HepG2 (cell line): ENCODE measurements around the gene GUCY1A2. TPM values are rescaled to one million over a fixed set of nuclear protein-coding genes. Genes with fewer than 3 reads are reported as not detected.
A peak's percentile ranks its signal among the peaks of the same experiment; 100 is the strongest.

Source experiments
- ATAC-seq: fragments of 200-7000 bp; cut with Tn5 transposase; 3 replicates; pipeline ENCODE4 v1.9.1; 2020; ENCODE audit warnings: mild to moderate bottlenecking, moderate library complexity
- BruUV-seq: library from RNA; stranded (reverse); fragments of 400-500 nt; replicated peaks from 2 replicates; lab custom pipeline; 2021; lab: Mats Ljungman, UMichigan
- CTCF ChIA-PET: fragments of 300-600 bp; formaldehyde crosslinking; extraction: SDS; loops from one replicate; lab custom pipeline; 2021; ENCODE audit warnings: low total read pairs, inconsistent platforms, low intra/inter-chr PET ratio; lab: Yijun Ruan, JAX
- POLR2A ChIA-PET: fragments of 350-600 bp; sonication (Branson Sonifier 250); formaldehyde crosslinking; loops from one replicate; lab custom pipeline; 2020; ENCODE audit warnings: antibody characterized with exemption, inconsistent platforms; lab: Yijun Ruan, JAX
- DNase-seq: peaks from one replicate; pipeline ENCODE4 v3.0.0-alpha.2; 2015; ENCODE audit warnings: low spot score
- FAIRE-seq: peaks from 3 replicates; lab custom pipeline; 2011; peaks lifted over from hg19 to GRCh38; lab: Jason Lieb, UNC
- H2AFZ ChIP-seq: one replicate; pipeline ENCODE4 v1.6.1; 2011; ENCODE audit warnings: low read length, inconsistent platforms
- H3K27ac ChIP-seq: fragments of 300-600 bp; 3 replicates; pipeline ENCODE4 v1.8.0; 2011; ENCODE audit warnings: mixed run types, mild to moderate bottlenecking, mixed read lengths, low read length, inconsistent platforms; ENCODE audit not compliant: insufficient read depth; ENCODE audit errors: extremely low read length
- H3K27me3 ChIP-seq, 2 experiments: fragments of 200-600 bp in 1 of 2; 2 replicates in 1 of 2; 3 replicates in 1 of 2; pipeline versions ENCODE4 v1.6.0 to v1.8.0; 2011; ENCODE audit warnings: low read length in 2 of 2, mild to moderate bottlenecking in 2 of 2, moderate library complexity in 2 of 2, inconsistent platforms in 1 of 2; ENCODE audit not compliant: insufficient read depth in 2 of 2, control insufficient read depth in 1 of 2
- H3K36me3 ChIP-seq, 2 experiments: fragments of 200-600 bp in 1 of 2; replicated peaks in 1 of 2; 2 replicates in 1 of 2; 3 replicates in 1 of 2; pipeline versions ENCODE4 v1.5.1 to v1.8.0; 2011; ENCODE audit warnings: low read length in 2 of 2, inconsistent platforms in 1 of 2; ENCODE audit not compliant: insufficient read depth in 2 of 2, control insufficient read depth in 1 of 2
- H3K4me1 ChIP-seq: 2 replicates; pipeline ENCODE4 v1.5.1; 2012; ENCODE audit warnings: low read length, inconsistent platforms; ENCODE audit not compliant: insufficient read depth
- H3K4me2 ChIP-seq: 2 replicates; pipeline ENCODE4 v1.6.0; 2011; ENCODE audit warnings: low read depth, low read length, inconsistent platforms
- H3K4me3 ChIP-seq, 3 experiments: fragments of 200-600 bp in 1 of 3; sonication (generic), shearing (Covaris generic) in 1 of 3; replicated peaks in 1 of 3; 2 replicates each; pipeline ENCODE4 v1.5.1; 2011 to 2016; ENCODE audit warnings: low read length in 3 of 3, inconsistent platforms in 2 of 3, low read depth in 2 of 3, mild to moderate bottlenecking in 2 of 3, control low read depth in 1 of 3, mixed read lengths in 1 of 3; ENCODE audit not compliant: insufficient read depth in 1 of 3
- H3K79me2 ChIP-seq: one replicate; pipeline ENCODE4 v1.6.1; 2011; ENCODE audit warnings: low read length, inconsistent platforms; ENCODE audit not compliant: insufficient read depth
- H3K9ac ChIP-seq: 2 replicates; pipeline ENCODE4 v1.6.0; 2011; ENCODE audit warnings: mild to moderate bottlenecking, low read depth, low read length, inconsistent platforms; ENCODE audit not compliant: insufficient read depth
- H3K9me3 ChIP-seq: 2 replicates; pipeline ENCODE4 v1.5.1; 2012; ENCODE audit warnings: mild to moderate bottlenecking, low read length
- H4K20me1 ChIP-seq: 2 replicates; pipeline ENCODE4 v1.6.0; 2011; ENCODE audit warnings: inconsistent platforms, mild to moderate bottlenecking, low read length, moderate library complexity; ENCODE audit not compliant: insufficient read depth
- ATF7 ChIP-seq, 2 experiments: fragments of 450-650 bp in 1 of 2; sonication (generic) in 1 of 2; formaldehyde crosslinking in 1 of 2; IDR thresholded peaks; 2 replicates each; pipeline versions ENCODE4 v1.4.0 to v1.6.1; 2016 to 2020; ENCODE audit warnings: antibody characterized with exemption in 1 of 2, mild to moderate bottlenecking in 1 of 2, missing genetic modification reagents in 1 of 2
- MAF1 ChIP-seq: sonication (generic); formaldehyde crosslinking; IDR thresholded peaks from 2 replicates; pipeline ENCODE4 v1.5.0; 2020; ENCODE audit warnings: missing genetic modification reagents, borderline replicate concordance
- MLX ChIP-seq: IDR thresholded peaks from 2 replicates; pipeline ENCODE4 v1.6.1; 2016
- NFIB ChIP-seq: sonication (generic); formaldehyde crosslinking; IDR thresholded peaks from 2 replicates; pipeline ENCODE4 v1.9.0; 2021; ENCODE audit warnings: missing genetic modification reagents, mild to moderate bottlenecking, borderline replicate concordance
- SIN3A ChIP-seq: IDR thresholded peaks from 2 replicates; pipeline ENCODE4 v1.6.1; 2011; ENCODE audit warnings: low read depth, mild to moderate bottlenecking, control low read depth, low read length, borderline replicate concordance
- SNRNP70 ChIP-seq: fragments of 200-400 bp; formaldehyde crosslinking; IDR thresholded peaks from 2 replicates; pipeline ENCODE4 v1.6.1; 2017; ENCODE audit warnings: mild to moderate bottlenecking, low read depth, low read length, moderate library complexity
- SRF ChIP-seq: IDR thresholded peaks from 2 replicates; pipeline ENCODE4 v1.6.1; 2011; ENCODE audit warnings: mild to moderate bottlenecking, low read depth, low read length, moderate library complexity
- TIGD3 ChIP-seq: sonication (generic); formaldehyde crosslinking; IDR thresholded peaks from 2 replicates; pipeline ENCODE4 v1.5.1; 2020; ENCODE audit warnings: mild to moderate bottlenecking, missing genetic modification reagents, borderline replicate concordance
- XRCC5 ChIP-seq: fragments of 200-400 bp; formaldehyde crosslinking; optimal IDR thresholded peaks from 2 replicates; pipeline ENCODE3; 2017; ENCODE audit warnings: mild to moderate bottlenecking, low read length
- ZNF124 ChIP-seq: sonication (generic); formaldehyde crosslinking; IDR thresholded peaks from 2 replicates; pipeline ENCODE4 v1.4.0; 2020; ENCODE audit warnings: missing genetic modification reagents
- ZNF251 ChIP-seq: sonication (generic); formaldehyde crosslinking; IDR thresholded peaks from 2 replicates; pipeline ENCODE4 v1.9.0; 2021; ENCODE audit warnings: mild to moderate bottlenecking, missing genetic modification reagents
- ZNF3 ChIP-seq: IDR thresholded peaks from 2 replicates; pipeline ENCODE4 v1.7.0; 2017; ENCODE audit warnings: inconsistent platforms
- ZNF33B ChIP-seq: sonication (generic); formaldehyde crosslinking; IDR thresholded peaks from 2 replicates; pipeline ENCODE4 v1.5.1; 2020; ENCODE audit warnings: mild to moderate bottlenecking, missing genetic modification reagents
- ZNF569 ChIP-seq: sonication (generic); formaldehyde crosslinking; IDR thresholded peaks from 2 replicates; pipeline ENCODE4 v1.5.0; 2020; ENCODE audit warnings: mild to moderate bottlenecking, missing genetic modification reagents, moderate library complexity, borderline replicate concordance
- ZNF772 ChIP-seq: sonication (generic); formaldehyde crosslinking; IDR thresholded peaks from 2 replicates; pipeline ENCODE4 v1.5.0; 2020; ENCODE audit warnings: mild to moderate bottlenecking, missing genetic modification reagents
- ZNF850 ChIP-seq: sonication (generic); formaldehyde crosslinking; conservative IDR thresholded peaks from 2 replicates; pipeline ENCODE4 v1.9.0; 2021; ENCODE audit warnings: mild to moderate bottlenecking, missing genetic modification reagents
- in situ Hi-C: cut with HindIII; loops from 2 replicates; pipeline ENCODE4 v1.10.0; 2017; ENCODE audit warnings: low pct_unique_long_range_greater_than_20kb; ENCODE audit not compliant: extremely low pct_ligation_motif_present
- intact Hi-C: fragments of 100-400 bp; cut with micrococcal nuclease; formaldehyde crosslinking; loops from one replicate; pipeline ENCODE4 v1.10.0; 2022; ENCODE audit not compliant: unreplicated experiment
- polyA plus RNA-seq, 8 experiments: library from polyadenylated mRNA; depleted of rRNA in 3 of 8; stranded (reverse) in 7 of 8; unstranded in 1 of 8; fragments of >200 nt; fragmentation: Illumina TruSeq in 4 of 8; extraction: Trizol in 4 of 8; gene quantifications; 2 replicates each; pipeline versions ENCODE4 v1.2.1 to v1.2.3, GENCODE V29; 2011 to 2016; ENCODE audit warnings: low read depth in 4 of 8, missing spikeins in 1 of 8, mixed read lengths in 1 of 8; ENCODE audit not compliant: insufficient read depth in 1 of 8
- total RNA-seq, 5 experiments: library from RNA; depleted of rRNA; stranded (reverse); fragments of >200 nt; fragmentation: Illumina TruSeq; extraction: Trizol; gene quantifications; 2 replicates each; pipeline ENCODE4 v1.2.3, GENCODE V29; 2016; ENCODE audit warnings: low read depth in 1 of 5
- TF ChIP-seq, protein P1 (sequence below): sonication (generic); IDR thresholded peaks from 2 replicates; pipeline ENCODE4 v1.6.1; 2016; ENCODE audit warnings: low read depth, borderline replicate concordance

The GUCY1A2 gene
- total and polyA plus RNA-seq, 2 of the 13 experiments (the other 11 are each of a cell fraction or from before 2014, with no cell fraction given): 0.01 to 0.07 TPM

GRCh38 chr11:106925245-106925644, 93.0 kb downstream of the GUCY1A2 start:
- TF ChIP-seq ZNF251 (no peak), ATF7 (IDR thresholded peaks at IDR 0.05) (peak; percentile 38), ATF7 (CRISPR knock-in tag; IDR thresholded peaks at IDR 0.05) (no peak)
- FAIRE-seq: no peak
- H3K27ac ChIP-seq: no peak overlapping the region
- in situ Hi-C loops: no loop called here
- no peaks in the 10 kb centered on the region for H3K36me3 ChIP-seq
- ChIA-PET CTCF (no interaction called here), POLR2A (no interaction called here)
- no peak for ATAC-seq
- no peak overlapping the region for H2AFZ ChIP-seq
- BruUV-seq: no TSS peak
- intact Hi-C loops: no loop called here
- H4K20me1 ChIP-seq: no peaks in the 10 kb centered on the region
- no peaks in the 10 kb centered on the region for H3K79me2 ChIP-seq
- H3K9me3 ChIP-seq: no peaks in the 10 kb centered on the region
- DNase-seq: no peak
- no peak overlapping the region for H3K9ac ChIP-seq
- H3K4me1 ChIP-seq: no peaks in the 10 kb centered on the region
- no peaks in the 10 kb centered on the region for H3K27me3 ChIP-seq
- no peak overlapping the region for H3K4me3 ChIP-seq
- no peak overlapping the region for H3K4me2 ChIP-seq

DNA sequence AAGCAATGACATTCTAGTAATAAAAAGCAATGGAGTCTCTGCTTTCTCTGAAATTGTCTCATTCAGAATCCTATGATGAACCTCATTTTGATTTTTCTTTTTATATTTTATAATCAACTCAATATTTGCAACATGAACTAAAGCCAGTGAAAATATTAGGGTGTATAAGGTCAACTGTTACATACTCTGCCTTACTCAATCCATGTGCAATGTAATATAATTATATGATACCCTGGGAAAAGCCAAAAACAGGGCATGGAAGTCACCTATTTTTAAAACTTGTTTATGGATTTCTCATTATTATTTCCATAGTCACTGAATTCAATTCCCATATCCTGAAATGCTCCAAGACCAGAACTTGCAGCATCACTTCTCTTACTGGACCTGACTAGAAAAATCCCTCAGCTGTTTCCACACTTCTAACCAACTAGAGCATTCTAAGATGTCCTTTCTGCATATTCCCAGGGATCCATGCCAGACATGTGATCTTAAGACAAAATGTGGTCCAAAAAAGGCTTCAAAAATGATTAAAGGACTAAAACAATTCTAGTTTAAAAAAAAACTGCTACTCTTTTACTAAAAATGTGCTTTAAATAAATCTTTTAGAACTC, 97.3 kb downstream of the GUCY1A2 start:
- H2AFZ ChIP-seq: no peak overlapping the region
- intact Hi-C loops (no loop called here), in situ Hi-C loops (no loop called here)
- H3K9ac ChIP-seq: no peak overlapping the region
- POLR2A ChIA-PET: no interaction called here
- TF ChIP-seq SNRNP70 (no peak), ZNF850 (no peak), ZNF569 (no peak), SRF (no peak), ZNF3 (CRISPR knock-in tag) (no peak), ZNF772 (CRISPR knock-in tag) (no peak), SIN3A (no peak), NFIB (CRISPR knock-in tag) (no peak), MLX (CRISPR knock-in tag) (no peak), ZNF124 (CRISPR knock-in tag) (no peak), TIGD3 (CRISPR knock-in tag) (no peak), MAF1 (CRISPR knock-in tag) (no peak), ZNF33B (CRISPR knock-in tag) (no peak), XRCC5 (no peak)
- TF ChIP-seq, protein P1, sequence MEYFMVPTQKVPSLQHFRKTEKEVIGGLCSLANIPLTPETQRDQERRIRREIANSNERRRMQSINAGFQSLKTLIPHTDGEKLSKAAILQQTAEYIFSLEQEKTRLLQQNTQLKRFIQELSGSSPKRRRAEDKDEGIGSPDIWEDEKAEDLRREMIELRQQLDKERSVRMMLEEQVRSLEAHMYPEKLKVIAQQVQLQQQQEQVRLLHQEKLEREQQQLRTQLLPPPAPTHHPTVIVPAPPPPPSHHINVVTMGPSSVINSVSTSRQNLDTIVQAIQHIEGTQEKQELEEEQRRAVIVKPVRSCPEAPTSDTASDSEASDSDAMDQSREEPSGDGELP: no peak
- H4K20me1 ChIP-seq: no peaks in the 10 kb centered on the region
- CTCF ChIA-PET: no interaction called here
- DNase-seq (no peak), FAIRE-seq (no peak), ATAC-seq (no peak)
- no peaks in the 10 kb centered on the region for H3K9me3 ChIP-seq
- no peak overlapping the region for H3K4me3 ChIP-seq
- H3K4me1 ChIP-seq: no peaks in the 10 kb centered on the region
- no peaks in the 10 kb centered on the region for H3K27me3 ChIP-seq
- no peak overlapping the region for H3K4me2 ChIP-seq
- no peak overlapping the region for H3K27ac ChIP-seq
- no TSS peak for BruUV-seq
- H3K79me2 ChIP-seq: no peaks in the 10 kb centered on the region
- H3K36me3 ChIP-seq: no peaks in the 10 kb centered on the region
